Measurements from ENCODE around the gene TMPRSS6. TPM values are rescaled to one million over a fixed set of nuclear protein-coding genes. Genes with fewer than 3 reads are reported as not detected.

The TMPRSS6 gene
- total and polyA plus RNA-seq, 9 donors: 0.04 to 2.4 (median 0.33) TPM; not detected in 6

- Histone ChIP-seq H3K4me1 (ENCODE audit: insufficient read depth) (no peaks in the 10 kb centered on the region), H3K27ac (no peak overlapping the region), H3K36me3 (no peaks in the 10 kb centered on the region), H3K9me3 (no peaks in the 10 kb centered on the region), H3K27me3 (no peaks in the 10 kb centered on the region), H3K4me3 (no peak overlapping the region)
- TF ChIP-seq POLR2A (IDR thresholded peaks at IDR 0.05): no peak
- WGBS, 3 donors: 83 to 93% (median 87%) methylated on average over 8 of the region's 8 CpGs
- intact Hi-C loops (cut with DNase I): no loop called here
- DNase-seq: no peak
Observed at GRCh38 chr22:37155971-37156370, 46.5 kb upstream of the TMPRSS6 start.

GRCh38 chr22:37154925-37155712, 45.6 kb upstream of the TMPRSS6 start:
- H3K36me3 ChIP-seq: no peaks in the 10 kb centered on the region
- H3K4me3 ChIP-seq: no peak overlapping the region
- H3K27ac ChIP-seq: no peak overlapping the region
- no peak for DNase-seq
- no peaks in the 10 kb centered on the region for H3K9me3 ChIP-seq
- WGBS, 3 donors: 78 to 89% (median 80%) methylated on average over 7 of the region's 7 CpGs
- intact Hi-C loops (cut with DNase I): no loop called here
- TF ChIP-seq CTCF (IDR thresholded peaks at IDR 0.05): no peak
- no peak for TF ChIP-seq EP300 (IDR thresholded peaks at IDR 0.05)
- no peak for TF ChIP-seq POLR2A (IDR thresholded peaks at IDR 0.05)
- H3K4me1 ChIP-seq (ENCODE audit: insufficient read depth): no peaks in the 10 kb centered on the region
- no peaks in the 10 kb centered on the region for H3K27me3 ChIP-seq

- intact Hi-C loops (cut with DNase I): no loop called here
- WGBS, 3 donors: 86 to 92% (median 90%) methylated on average over 6 of the region's 6 CpGs
Observed at GRCh38 chr22:37153901-37154300, 44.4 kb upstream of the TMPRSS6 start.

GRCh38 chr22:37151401-37151800, 41.9 kb upstream of the TMPRSS6 start:
- no peaks in the 10 kb centered on the region for H3K27me3 ChIP-seq
- H3K27ac ChIP-seq: no peak overlapping the region
- H3K4me1 ChIP-seq (ENCODE audit: insufficient read depth): no peaks in the 10 kb centered on the region

More at GRCh38 chr22:37153901-37154300, 44.4 kb upstream of the TMPRSS6 start:
- no peak overlapping the region for H3K27ac ChIP-seq
- no peak overlapping the region for H3K4me3 ChIP-seq
- no peaks in the 10 kb centered on the region for H3K36me3 ChIP-seq
- TF ChIP-seq POLR2A (IDR thresholded peaks at IDR 0.05): no peak
- no peak for TF ChIP-seq CTCF (IDR thresholded peaks at IDR 0.05)
- TF ChIP-seq EP300 (IDR thresholded peaks at IDR 0.05): no peak
- no peaks in the 10 kb centered on the region for H3K4me1 ChIP-seq (ENCODE audit: insufficient read depth)
- H3K9me3 ChIP-seq: no peaks in the 10 kb centered on the region
- no peaks in the 10 kb centered on the region for H3K27me3 ChIP-seq
- DNase-seq: no peak

DNA sequence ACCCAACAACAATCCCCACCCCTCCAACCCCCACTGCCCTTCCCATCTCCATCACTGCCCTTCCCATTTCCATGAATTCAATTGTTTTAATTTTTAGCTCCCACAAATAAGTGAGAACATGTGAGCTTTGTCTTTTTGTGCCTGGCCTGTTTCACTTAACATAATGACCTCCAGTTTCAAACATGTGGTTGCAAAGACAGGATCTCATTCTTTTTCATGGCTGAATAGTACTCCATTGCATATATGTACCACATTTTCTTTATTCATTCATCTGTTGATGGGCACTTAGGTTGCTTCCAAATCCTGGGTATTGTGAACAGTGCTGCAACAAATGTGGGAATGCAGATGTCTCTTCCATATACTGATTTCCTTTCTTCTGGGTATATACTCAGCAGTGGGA, 41.2 kb upstream of the TMPRSS6 start:
- Histone ChIP-seq H3K9me3 (no peaks in the 10 kb centered on the region), H3K4me3 (no peak overlapping the region), H3K27me3 (no peaks in the 10 kb centered on the region), H3K4me1 (ENCODE audit: insufficient read depth) (no peaks in the 10 kb centered on the region), H3K27ac (no peak overlapping the region), H3K36me3 (no peaks in the 10 kb centered on the region)
- intact Hi-C loops (cut with DNase I): no loop called here
- DNase-seq: no peak
- TF ChIP-seq EP300 (IDR thresholded peaks at IDR 0.05) (no peak), POLR2A (IDR thresholded peaks at IDR 0.05) (no peak), CTCF (IDR thresholded peaks at IDR 0.05) (no peak)

More at GRCh38 chr22:37151401-37151800, 41.9 kb upstream of the TMPRSS6 start:
- Histone ChIP-seq H3K9me3 (no peaks in the 10 kb centered on the region), H3K36me3 (no peaks in the 10 kb centered on the region), H3K4me3 (no peak overlapping the region)
- TF ChIP-seq POLR2A (IDR thresholded peaks at IDR 0.05): no peak
- DNase-seq: no peak
- intact Hi-C loops (cut with DNase I): no loop called here
